GM18519 (cell line): ENCODE measurements around the gene SLC25A21.

Source experiments
- ATAC-seq: cut with Tn5 transposase; IDR thresholded peaks from one replicate; pipeline ENCODE4 v1.9.1; 2021; ENCODE audit warnings: mild to moderate bottlenecking, moderate library complexity; ENCODE audit not compliant: unreplicated experiment, low FRiP score

Gene SLC25A21

DNA sequence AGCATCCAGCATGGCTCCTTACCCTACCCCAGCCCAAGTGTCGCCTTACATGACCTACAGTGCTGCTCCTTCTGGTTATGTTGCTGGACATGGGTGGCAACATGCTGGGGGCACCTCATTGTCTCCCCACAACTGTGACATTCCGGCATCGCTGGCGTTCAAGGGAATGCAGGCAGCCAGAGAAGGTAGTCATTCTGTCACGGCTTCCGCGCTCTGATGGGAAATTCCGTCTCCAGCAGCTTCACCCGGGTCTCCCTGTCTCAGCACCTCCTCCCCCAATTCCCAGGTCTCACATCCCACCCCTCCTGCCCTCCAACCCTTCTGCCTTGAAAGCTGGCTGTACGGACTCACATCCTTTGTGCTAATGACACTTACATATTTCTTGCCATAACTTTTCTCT, 496.2 kb downstream of the SLC25A21 start:
- ATAC-seq: no peak

GRCh38 chr14:36675581-36675980, 496.8 kb downstream of the SLC25A21 start:
- ATAC-seq: no peak

GRCh38 chr14:36674659-36675058, 497.7 kb downstream of the SLC25A21 start:
- no peak for ATAC-seq

DNA sequence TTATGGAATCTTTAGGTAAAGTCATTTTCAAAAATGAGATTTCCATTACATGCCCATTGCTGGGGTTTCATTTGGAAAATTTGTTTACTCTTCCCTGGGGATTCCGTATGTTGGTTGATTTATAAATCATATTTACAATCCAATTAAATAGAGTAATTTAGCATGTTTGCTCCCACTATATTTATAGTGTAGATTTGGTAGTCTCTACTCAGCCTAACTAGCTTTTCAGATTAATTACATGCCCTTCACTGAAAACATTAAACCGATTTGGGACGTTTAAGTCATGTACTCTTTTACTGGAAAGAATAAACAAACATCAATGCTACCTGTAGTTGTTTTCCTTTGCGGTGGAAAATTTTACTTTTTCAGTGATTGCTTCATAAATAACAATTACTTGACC, 500.3 kb downstream of the SLC25A21 start:
- no peak for ATAC-seq

GRCh38 chr14:36671149-36671548, 501.3 kb downstream of the SLC25A21 start:
- ATAC-seq: no peak

DNA sequence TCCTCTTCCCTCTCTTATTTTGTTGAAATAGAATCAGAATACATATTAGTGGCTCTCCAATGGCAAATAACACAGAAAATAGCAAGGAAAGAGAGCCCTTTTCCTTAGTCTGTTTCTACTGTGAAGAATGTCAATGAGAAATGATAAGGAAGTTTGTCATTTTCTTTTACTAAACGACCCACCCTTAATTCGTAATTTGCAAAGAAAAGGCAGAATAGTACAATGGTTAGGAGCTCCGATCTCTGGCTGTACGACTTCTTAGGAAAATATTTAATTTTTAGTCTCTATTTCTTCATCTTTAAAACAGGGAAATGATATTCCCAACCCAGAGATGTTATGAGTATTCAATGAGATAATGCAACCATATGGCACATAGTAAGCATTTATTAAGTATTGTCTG, 504.7 kb downstream of the SLC25A21 start:
- ATAC-seq: no peak

GRCh38 chr14:36666416-36667206, 505.8 kb downstream of the SLC25A21 start:
- ATAC-seq: no peak

GRCh38 chr14:36665887-36666415, 506.5 kb downstream of the SLC25A21 start:
- no peak for ATAC-seq

DNA sequence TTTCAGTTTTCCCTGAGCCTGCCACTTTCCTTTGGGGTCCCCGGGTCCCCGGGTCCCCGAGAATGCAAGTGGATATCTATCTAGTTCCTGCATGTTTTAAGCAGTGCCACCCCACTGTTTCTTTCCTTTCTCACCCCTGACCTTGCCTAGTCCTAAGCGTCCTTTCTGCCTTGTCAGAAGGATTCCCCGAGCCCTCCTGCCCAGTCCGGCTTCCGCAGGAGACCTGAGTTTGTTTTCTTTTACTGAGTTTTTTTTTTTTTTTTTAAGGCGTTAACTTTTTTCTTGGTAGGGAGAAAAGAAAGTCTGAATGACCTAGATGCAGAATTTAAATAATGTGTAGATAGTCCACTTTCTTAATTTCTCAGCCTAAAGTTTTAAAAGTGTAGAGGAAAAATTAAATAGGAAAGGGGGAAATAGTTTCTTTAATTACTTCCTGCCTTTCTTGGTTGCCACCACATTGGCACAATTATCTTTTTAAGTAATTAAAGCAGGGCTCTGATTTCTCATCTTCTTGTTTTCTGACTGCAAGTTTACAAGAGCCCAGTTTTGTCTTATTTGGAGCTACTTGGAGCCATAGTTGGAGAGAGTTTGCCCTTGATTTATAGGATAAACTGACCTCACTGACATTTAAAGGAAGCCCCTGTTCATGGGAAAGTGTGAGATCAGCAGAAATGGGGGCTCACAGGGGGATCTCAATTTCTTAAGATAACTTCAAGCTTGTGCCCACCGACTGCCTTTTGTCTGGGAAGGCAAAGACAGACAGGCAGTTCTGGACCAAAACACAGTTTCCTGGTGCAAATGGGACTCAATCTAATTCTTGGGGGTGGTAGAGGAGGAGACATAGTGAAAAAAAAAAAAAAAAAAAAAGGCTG, 507.8 kb downstream of the SLC25A21 start:
- ATAC-seq: no peak

DNA sequence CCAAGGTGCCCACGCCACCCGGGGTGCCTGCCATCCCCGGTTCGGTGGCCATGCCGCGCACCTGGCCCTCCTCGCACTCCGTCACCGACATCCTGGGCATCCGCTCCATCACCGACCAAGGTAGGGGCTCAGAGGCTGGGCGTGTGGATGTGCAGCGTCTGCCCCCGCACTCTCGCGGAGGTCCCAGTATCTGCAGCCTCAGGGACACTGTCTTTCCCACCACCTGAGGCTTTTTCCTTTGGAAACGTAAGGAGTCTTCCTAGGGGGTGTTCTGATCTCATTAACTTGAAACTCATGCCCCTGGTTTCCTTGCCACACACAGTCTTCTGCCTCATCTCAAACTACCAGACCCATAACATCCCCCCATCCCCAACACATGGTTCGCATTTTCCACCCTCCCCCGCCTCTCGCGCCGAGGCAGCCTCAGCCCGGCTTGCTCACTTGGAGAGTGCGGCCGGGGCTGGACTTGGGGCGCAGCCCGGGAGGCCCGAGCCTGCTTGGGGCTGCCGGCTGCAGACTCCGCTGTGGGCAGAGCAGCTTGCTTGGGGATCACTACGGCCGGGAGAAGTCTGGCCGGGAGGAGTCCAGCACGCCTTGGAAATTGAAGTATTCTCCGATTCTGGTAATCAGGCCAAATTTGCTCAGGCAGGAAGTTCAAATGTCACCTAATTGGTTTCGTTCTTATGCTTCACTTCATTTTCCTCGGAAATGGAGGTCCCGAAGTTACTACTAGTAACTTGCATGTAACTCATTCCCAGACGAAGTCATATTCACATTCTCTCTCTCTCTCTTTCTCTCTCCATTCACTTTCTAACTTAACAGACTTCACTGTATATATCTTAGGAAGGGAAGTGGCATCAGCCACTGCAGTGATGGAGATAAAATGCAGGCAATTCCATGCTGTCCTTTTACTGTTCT, 508.7 kb downstream of the SLC25A21 start:
- ATAC-seq: no peak

DNA sequence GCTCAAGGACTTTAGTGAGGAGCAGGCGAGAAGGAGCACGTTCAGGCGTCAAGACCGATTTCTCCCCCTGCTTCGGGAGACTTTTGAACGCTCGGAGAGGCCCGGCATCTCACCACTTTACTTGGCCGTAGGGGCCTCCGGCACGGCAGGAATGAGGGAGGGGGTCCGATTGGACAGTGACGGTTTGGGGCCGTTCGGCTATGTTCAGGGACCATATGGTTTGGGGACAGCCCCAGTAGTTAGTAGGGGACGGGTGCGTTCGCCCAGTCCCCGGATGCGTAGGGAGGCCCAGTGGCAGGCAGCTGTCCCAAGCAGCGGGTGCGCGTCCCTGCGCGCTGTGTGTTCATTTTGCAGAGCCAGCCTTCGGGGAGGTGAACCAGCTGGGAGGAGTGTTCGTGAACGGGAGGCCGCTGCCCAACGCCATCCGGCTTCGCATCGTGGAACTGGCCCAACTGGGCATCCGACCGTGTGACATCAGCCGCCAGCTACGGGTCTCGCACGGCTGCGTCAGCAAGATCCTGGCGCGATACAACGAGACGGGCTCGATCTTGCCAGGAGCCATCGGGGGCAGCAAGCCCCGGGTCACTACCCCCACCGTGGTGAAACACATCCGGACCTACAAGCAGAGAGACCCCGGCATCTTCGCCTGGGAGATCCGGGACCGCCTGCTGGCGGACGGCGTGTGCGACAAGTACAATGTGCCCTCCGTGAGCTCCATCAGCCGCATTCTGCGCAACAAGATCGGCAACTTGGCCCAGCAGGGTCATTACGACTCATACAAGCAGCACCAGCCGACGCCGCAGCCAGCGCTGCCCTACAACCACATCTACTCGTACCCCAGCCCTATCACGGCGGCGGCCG, 509.6 kb downstream of the SLC25A21 start:
- ATAC-seq: no peak

GRCh38 chr14:36662258-36662542, 510.2 kb downstream of the SLC25A21 start:
- no peak for ATAC-seq

DNA sequence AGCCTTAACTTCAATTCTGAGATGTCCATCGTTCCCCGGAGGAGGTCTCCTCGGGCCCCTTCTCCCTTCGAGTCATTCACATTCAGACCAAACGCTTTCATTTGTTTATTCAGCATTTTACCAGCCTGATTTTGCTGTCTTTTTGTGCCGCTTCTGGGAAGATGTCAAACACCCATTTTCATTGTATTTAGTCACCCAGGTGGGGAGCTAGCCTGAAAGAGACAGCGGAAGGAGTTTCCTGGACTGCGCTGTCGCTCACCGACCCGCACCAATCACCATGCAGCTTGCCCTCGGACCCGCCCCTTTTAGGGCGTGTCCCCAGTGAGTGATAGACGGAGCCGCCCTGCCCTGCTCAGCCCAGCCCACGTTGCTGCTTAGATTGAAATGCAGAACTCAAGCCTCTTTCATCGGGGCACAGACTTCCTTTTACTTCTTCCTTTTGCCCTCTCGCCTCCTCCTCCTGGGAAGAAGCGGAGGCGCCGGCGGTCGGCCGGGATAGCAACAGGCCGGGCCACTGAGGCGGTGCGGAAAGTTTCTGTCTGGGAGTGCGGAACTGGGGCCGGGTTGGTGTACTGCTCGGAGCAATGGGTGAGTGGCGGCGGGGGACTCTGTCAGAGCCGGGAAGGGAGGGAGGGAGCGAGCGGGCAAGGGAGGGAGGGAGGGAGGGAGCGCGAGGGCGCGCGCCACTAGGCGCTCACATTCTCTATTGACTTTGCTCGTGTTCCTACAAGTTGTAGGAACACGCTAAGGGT, 510.7 kb downstream of the SLC25A21 start, which contains the start of gene PAX9:
Gene PAX9, plus strand, starts transcription at position 355 of the 752 bp plus-strand sequence. Its CDS starts 230 bp downstream, at position 585.
- ATAC-seq: peak; percentile 91

DNA sequence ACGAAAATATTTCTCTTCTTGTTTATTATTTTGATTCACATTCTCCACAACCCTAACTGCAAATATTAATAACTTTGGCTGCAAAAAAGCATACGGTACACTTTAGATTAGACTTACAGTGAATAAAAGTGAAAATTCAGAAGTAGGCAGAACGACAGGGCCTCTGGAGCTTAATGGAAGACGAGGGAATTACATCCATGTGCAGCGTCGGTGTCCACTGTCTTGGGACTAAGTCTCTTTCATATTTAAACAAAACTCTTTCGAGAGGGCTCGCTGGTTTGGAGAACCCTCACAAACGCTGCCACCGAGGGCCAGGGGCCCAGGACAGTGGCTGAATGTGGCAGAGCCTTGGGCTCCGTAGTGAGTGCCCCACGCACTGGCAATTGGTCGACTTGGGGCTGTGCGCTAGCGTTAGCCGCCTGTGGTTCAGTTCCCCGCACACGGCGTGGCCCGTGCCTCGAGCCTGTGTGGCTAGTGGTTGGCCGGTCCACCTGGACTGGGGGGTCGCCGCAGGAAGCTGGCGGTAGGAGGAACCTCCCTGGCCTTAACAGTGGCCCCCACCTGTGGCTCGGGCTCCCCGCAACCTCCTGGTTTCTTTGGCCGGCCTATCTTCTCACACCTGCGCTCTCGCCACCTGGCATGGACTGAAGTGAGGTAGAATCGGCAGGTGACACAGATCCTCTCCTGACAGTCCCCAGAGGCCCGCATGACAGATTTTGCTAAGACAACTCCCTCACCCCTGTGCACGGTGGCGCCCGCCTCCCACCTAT, 511.5 kb downstream of the SLC25A21 start:
- ATAC-seq: no peak

GRCh38 chr14:36659822-36660735, 512.3 kb downstream of the SLC25A21 start:
- ATAC-seq: no peak

DNA sequence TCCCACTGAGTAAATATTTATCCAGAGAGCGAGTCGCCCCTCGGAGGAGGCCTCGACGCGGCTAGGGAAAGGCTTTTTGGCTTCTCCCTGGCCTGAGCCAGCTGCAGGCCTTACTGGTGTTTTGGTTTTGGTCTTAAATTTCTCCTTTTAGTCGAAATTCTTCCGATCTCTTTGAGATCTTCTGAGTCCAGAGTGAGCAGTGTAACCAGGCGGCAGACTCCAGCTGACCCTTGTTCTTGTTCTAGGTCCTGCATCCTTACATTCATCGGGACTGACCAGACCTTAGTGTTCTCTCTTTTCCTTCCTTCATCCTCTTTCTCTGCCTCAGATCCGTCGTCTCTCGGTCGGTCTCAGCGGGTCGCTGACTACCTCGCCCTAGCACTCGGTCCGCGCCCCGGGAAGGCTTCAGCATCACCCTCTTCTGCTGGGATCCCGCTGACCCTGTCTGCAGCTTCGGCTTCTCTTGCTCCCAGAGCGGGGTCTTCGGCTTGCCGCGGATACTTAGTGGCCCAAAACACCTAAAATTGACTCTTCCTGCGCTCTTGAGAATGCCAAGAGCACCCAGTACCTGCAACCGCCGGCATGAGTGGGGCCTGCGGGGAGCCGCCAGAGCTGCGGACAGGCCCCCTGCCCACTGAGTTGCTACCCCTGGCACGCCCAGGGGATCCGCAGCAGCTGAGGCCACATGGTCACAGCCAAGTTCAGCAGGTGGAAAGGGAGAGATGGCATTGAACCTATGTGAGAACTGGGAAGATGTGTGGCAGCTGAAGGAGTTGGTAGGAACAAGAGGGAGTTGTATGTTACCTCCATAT, 513.2 kb downstream of the SLC25A21 start:
- no peak for ATAC-seq
